Measurements from ENCODE around the gene NPC1.

DNA sequence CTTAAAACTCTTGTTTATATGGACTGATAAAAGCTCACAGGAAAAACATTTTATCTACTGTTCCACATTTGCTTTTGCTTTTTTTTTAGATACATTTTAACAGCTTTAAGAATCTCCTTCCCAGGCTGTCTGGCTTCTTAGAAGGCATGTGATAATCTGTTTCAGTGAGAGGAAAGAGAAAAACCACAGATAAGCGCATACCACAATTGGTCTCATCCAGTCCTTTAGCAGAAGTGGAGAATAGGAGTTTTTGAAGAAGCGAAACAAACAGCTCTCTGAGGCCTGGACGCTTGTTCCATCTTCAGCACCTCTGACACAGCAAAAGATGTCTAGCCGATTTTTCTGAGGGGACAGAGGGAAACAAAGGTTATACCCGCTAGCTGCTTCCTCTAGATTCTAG, 45.4 kb downstream of the NPC1 start:
- TF ChIP-seq POLR2A (IDR thresholded peaks at IDR 0.05; ENCODE audit: low read depth, low read length), result no peak
- TF ChIP-seq TAF1 (IDR thresholded peaks at IDR 0.05; ENCODE audit: borderline replicate concordance, low read depth, low read length), result no peak
- no peak for TF ChIP-seq POLR2AphosphoS5 (IDR thresholded peaks at IDR 0.05; ENCODE audit: low read depth, low read length)
